Endometrial microvascular endothelial cells (primary cell): ENCODE results near the gene DHRS12. TPM values are rescaled to one million over a fixed set of nuclear protein-coding genes. Genes with fewer than 3 reads are reported as not detected.

Experiments used
- in situ Hi-C: cut with HindIII; loops from 2 replicates; pipeline ENCODE4 v1.10.0; 2017; ENCODE audit warnings: low sequenced_read_pairs, low pct_unique_long_range_greater_than_20kb; ENCODE audit errors: inconsistent ontology term
- total RNA-seq: library from RNA; depleted of rRNA; stranded (reverse); fragments of >200 nt; gene quantifications from one replicate; pipeline ENCODE4 v1.2.3, GENCODE V29; 2015; ENCODE audit errors: inconsistent ontology term

Gene DHRS12
- total RNA-seq, 1 donor from 2014 or later = 2.1 TPM

- in situ Hi-C loops = no loop called here
Observed at GRCh38 chr13:51793570-51794271, 10.2 kb downstream of the DHRS12 start.

- in situ Hi-C loops = no loop called here
Observed at GRCh38 chr13:51786425-51787265, 17.3 kb downstream of the DHRS12 start.

GRCh38 chr13:51785712-51786424 lies 18.1 kb downstream of the DHRS12 start:
- in situ Hi-C loops = no loop called here

GRCh38 chr13:51784097-51784496 lies 19.9 kb downstream of the DHRS12 start:
- in situ Hi-C loops = no loop called here

- in situ Hi-C loops = no loop called here
Observed at GRCh38 chr13:51783428-51784094, 20.4 kb downstream of the DHRS12 start.

- in situ Hi-C loops = no loop called here
Observed at GRCh38 chr13:51782026-51782710, 21.8 kb downstream of the DHRS12 start.

- in situ Hi-C loops = no loop called here
Observed at GRCh38 chr13:51781246-51782022, 22.5 kb downstream of the DHRS12 start.

GRCh38 chr13:51780099-51780498 lies 23.9 kb downstream of the DHRS12 start:
- in situ Hi-C loops = no loop called here

- in situ Hi-C loops = no loop called here
Observed at GRCh38 chr13:51778392-51778791, 25.6 kb downstream of the DHRS12 start.

GRCh38 chr13:51777921-51778320 lies 26.0 kb downstream of the DHRS12 start:
- in situ Hi-C loops = no loop called here

GRCh38 chr13:51776179-51776578 lies 27.8 kb downstream of the DHRS12 start:
- in situ Hi-C loops = no loop called here

- in situ Hi-C loops = no loop called here
Observed at GRCh38 chr13:51773515-51773914, 30.4 kb downstream of the DHRS12 start.

- in situ Hi-C loops = no loop called here
Observed at GRCh38 chr13:51772781-51773180, 31.2 kb downstream of the DHRS12 start.

- in situ Hi-C loops = no loop called here
Observed at GRCh38 chr13:51772105-51772455, 31.9 kb downstream of the DHRS12 start.

GRCh38 chr13:51771418-51772104 lies 32.4 kb downstream of the DHRS12 start:
- in situ Hi-C loops = no loop called here

- in situ Hi-C loops = no loop called here
Observed at GRCh38 chr13:51770681-51771417, 33.1 kb downstream of the DHRS12 start.

GRCh38 chr13:51770160-51770559 lies 33.8 kb downstream of the DHRS12 start:
- in situ Hi-C loops = no loop called here
